Measurements from ENCODE around the gene KCNQ1. TPM values are rescaled to one million over a fixed set of nuclear protein-coding genes. Genes with fewer than 3 reads are reported as not detected.

Gene KCNQ1
- total RNA-seq, 3 donors from 2014 or later, result 3.6 to 6.2 (median 5.1) TPM

DNA sequence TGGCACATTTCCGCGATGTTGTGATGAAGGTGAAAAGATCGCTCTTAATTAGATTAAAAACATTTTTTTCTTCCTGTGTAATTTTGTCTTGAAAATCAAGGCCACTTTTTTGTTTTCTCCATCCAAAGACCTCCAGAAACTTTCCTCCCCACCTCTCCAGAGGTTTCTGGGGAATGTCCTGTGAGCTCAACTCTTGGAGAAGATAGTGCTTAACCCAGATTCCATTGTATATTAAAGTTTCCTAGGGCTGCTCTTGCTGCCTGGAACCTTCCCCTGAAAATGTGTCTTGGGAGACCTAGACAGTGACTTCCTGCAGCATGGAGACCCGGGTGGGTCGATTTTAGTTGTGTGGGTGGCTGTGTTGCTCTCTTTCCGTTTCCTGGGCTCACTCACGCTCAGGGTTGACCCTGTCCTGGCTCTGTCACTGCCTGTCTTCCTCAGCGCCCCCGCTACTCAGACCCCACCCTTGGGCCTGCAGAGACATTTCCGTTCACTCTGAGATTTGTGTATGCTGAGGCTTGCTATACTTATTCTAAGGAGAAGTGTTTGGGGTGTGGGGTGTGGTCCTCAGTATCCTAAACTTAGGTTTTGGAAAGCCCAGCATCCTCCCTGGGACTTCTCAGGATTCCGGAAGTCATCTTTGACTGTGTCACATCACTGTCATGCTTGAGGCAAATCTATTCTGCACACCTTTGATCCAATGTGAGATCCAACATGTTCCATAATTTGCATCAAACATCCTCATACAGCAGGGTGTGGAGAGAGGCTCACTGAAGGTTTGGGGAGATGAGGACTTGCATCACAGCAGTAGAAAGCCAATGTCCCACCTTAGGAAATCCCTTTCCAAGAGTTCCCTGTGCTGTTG is 207.8 kb downstream of the KCNQ1 start:
- TF ChIP-seq, protein P1, sequence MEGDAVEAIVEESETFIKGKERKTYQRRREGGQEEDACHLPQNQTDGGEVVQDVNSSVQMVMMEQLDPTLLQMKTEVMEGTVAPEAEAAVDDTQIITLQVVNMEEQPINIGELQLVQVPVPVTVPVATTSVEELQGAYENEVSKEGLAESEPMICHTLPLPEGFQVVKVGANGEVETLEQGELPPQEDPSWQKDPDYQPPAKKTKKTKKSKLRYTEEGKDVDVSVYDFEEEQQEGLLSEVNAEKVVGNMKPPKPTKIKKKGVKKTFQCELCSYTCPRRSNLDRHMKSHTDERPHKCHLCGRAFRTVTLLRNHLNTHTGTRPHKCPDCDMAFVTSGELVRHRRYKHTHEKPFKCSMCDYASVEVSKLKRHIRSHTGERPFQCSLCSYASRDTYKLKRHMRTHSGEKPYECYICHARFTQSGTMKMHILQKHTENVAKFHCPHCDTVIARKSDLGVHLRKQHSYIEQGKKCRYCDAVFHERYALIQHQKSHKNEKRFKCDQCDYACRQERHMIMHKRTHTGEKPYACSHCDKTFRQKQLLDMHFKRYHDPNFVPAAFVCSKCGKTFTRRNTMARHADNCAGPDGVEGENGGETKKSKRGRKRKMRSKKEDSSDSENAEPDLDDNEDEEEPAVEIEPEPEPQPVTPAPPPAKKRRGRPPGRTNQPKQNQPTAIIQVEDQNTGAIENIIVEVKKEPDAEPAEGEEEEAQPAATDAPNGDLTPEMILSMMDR (IDR thresholded peaks at IDR 0.05), result no peak
- TF ChIP-seq POLR2AphosphoS5 (IDR thresholded peaks at IDR 0.05), result no peak
- no peak for TF ChIP-seq POLR2A (IDR thresholded peaks at IDR 0.05)
- DNase-seq (ENCODE audit: low spot score in 2 of 2), result no peak
- Histone ChIP-seq H3K27ac (no peak overlapping the region), H3K4me1 (no peaks in the 10 kb centered on the region), H3K27me3 (no peaks in the 10 kb centered on the region), H3K9me3 (peaks cover 36 to 49% of the 10 kb centered on the region in 2 donors), H3K36me3 (no peaks in the 10 kb centered on the region), H3K4me3 (no peak overlapping the region)
- intact Hi-C loops (cut with DNase I; ENCODE audit: low total_unique reads), result no loop called here

DNA sequence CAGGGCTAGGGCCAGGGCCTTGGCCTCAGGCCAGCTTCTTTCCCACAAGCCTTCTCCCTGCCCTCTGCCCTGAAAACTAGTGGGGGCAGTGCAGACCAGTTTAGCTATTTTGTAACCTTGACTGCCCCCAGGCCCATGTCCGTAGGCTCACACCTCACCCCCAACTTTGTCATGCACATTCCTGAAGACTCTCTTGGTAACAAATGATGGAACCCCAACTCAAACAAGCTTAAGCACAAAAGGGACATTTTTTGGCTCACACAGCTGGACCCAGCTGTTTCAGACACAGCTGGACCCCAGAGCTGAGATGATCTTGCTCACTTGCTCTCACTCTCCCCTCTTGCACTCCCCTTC is 208.4 kb downstream of the KCNQ1 start:
- Histone ChIP-seq H3K4me1 (no peaks in the 10 kb centered on the region), H3K9me3 (peaks cover 36 to 44% of the 10 kb centered on the region in 2 donors), H3K36me3 (no peaks in the 10 kb centered on the region), H3K27ac (no peak overlapping the region), H3K27me3 (no peaks in the 10 kb centered on the region), H3K4me3 (no peak overlapping the region)
- TF ChIP-seq POLR2AphosphoS5 (IDR thresholded peaks at IDR 0.05), result no peak
- TF ChIP-seq POLR2A (IDR thresholded peaks at IDR 0.05), result no peak
- TF ChIP-seq, protein P1 (IDR thresholded peaks at IDR 0.05), result no peak
- no peak for DNase-seq (ENCODE audit: low spot score in 2 of 2)
- intact Hi-C loops (cut with DNase I; ENCODE audit: low total_unique reads), result no loop called here

DNA sequence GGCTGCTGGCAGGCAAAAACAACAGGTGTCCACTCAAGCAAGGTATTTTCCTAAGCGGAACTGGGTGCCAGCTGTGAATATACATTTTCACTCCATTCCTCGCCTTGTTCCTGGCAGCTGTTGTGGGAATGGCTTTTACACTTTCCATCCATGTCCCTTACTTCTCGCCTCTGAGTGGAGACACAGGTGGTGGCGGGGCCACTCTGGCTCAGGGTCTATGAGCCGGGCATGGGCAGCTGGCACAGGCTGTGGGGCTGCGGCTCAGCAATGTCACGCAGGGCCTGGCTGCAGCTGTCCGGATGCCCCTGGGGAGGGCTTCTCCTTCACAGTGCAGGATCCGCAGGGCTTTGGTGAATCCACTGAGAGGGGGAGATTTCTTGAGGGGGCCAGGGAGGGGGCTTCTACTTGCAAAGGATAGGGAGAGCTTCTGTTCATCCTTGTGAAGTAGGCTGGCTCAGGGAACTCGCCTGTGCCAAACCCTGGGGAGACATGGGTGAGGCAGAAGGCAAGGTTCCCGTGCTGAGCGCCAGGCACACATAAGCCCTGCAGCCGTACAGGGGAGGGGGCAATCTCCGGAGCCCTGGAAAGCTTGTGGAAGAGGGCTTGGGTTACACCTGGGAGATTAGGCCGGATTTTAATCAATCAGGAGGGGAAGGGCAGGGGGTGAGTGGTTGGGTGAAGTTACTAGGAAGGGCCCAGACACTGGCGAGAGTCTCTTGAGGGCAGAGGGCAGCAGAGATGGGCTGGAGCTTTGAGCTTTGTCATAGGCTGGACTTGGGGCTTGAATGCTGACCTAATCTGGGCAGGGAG is 209.3 kb downstream of the KCNQ1 start:
- Histone ChIP-seq H3K4me3 (no peak overlapping the region), H3K4me1 (no peaks in the 10 kb centered on the region), H3K36me3 (no peaks in the 10 kb centered on the region), H3K27me3 (no peaks in the 10 kb centered on the region), H3K9me3 (peaks cover 33 to 44% of the 10 kb centered on the region in 2 donors), H3K27ac (no peak overlapping the region)
- DNase-seq (ENCODE audit: low spot score in 2 of 2), result no peak
- no peak for TF ChIP-seq POLR2AphosphoS5 (IDR thresholded peaks at IDR 0.05)
- TF ChIP-seq POLR2A (IDR thresholded peaks at IDR 0.05), result no peak
- TF ChIP-seq, protein P1 (IDR thresholded peaks at IDR 0.05), result no peak
- intact Hi-C loops (cut with DNase I; ENCODE audit: low total_unique reads), result no loop called here

DNA sequence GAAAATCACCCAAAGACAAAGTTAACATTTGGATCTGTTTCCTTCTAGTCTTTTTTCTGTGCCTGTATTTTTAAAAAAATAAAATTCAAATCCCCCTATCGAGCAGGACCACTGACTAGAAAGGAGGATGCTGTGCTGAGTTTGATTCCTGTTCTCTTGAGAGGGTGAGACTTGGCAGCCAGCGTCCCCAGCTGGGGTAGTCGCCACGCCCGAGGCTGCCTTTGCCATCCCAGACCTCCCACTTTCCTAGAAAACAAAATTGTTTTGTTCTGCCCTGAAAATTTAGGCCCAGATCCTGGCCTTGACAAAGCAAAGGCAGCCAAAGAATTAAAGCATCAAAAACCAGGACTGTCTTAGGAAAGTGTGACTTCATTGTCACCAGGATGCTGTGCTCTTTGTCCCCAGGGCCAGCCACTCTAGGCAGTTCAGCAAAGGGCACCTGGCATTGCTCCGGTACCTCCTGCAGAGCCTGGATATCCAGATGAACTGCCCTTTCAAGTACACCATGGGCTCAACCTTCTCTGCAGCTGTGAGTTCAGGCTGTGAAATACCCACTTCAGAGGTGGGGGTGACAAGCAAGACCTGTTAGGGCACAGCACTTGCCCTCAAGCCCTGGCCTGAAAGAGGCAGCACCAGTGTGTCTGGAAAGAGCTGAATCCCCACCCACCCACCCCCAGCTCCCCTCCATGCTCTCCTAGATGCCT is 210.4 kb downstream of the KCNQ1 start:
- Histone ChIP-seq H3K9me3 (peaks cover 30 to 42% of the 10 kb centered on the region in 2 donors), H3K27me3 (no peaks in the 10 kb centered on the region), H3K27ac (no peak overlapping the region), H3K36me3 (no peaks in the 10 kb centered on the region), H3K4me3 (no peak overlapping the region), H3K4me1 (no peaks in the 10 kb centered on the region)
- intact Hi-C loops (cut with DNase I; ENCODE audit: low total_unique reads), result no loop called here
- TF ChIP-seq POLR2AphosphoS5 (IDR thresholded peaks at IDR 0.05) (no peak), POLR2A (IDR thresholded peaks at IDR 0.05) (no peak)
- TF ChIP-seq, protein P1 (IDR thresholded peaks at IDR 0.05), result no peak
- DNase-seq (ENCODE audit: low spot score in 2 of 2), result no peak
